ENCODE measurements around the gene NSF. TPM values are rescaled to one million over a fixed set of nuclear protein-coding genes. Genes with fewer than 3 reads are reported as not detected.

Gene NSF
- total RNA-seq, 2 experiments from 2014 or later = 35.3 to 42.5 TPM

DNA sequence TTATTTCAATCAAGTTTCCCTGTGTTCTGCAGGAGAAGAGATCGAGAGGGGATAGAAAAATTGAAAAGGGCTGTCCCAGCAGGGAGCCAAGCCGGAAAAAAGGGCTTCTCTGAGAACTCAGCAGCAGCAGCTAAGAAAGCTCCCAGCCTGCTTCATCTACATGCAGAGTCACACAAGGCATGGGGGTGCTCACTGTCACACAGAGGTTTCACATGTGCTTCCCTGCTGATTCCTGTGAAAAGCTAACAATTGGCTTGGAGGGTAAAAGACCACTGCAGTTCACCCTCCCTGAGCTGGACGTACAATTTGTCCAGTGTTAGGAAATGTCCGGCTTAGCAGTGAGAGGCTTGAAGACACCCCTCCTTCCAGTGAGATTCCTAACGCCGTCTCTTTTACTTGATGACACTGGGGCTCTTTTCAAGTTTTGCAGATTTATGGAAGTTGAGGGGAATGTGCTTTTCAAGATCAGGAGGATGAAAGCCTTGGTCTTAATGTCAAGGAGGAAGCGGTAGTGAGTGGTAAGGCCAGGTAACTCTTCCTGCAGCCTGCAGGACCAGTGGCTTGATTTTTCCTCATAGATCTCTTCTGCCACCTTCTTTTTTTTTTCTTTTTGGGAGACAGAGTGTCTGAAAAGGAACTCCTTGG lies 142.4 kb downstream of the NSF start:
- Histone ChIP-seq H3K4me3 (ENCODE audit: low read depth, low read length, poor library complexity, severe bottlenecking) (no peak overlapping the region), H3K36me3 (ENCODE audit: insufficient read depth, low read length) (peaks cover 33% of the 10 kb centered on the region), H4K20me1 (ENCODE audit: insufficient read depth, low read length) (no peaks in the 10 kb centered on the region), H3K9me2 (ENCODE audit: insufficient read depth, low read length) (no peaks in the 10 kb centered on the region), H3K9me3 (ENCODE audit: low read length) (no peaks in the 10 kb centered on the region), H3K27ac (ENCODE audit: low read depth, low read length, poor library complexity, severe bottlenecking) (no peak overlapping the region), H3K4me1 (ENCODE audit: insufficient read depth, low read length, poor library complexity, severe bottlenecking) (peaks cover 58% of the 10 kb centered on the region), H3K79me2 (ENCODE audit: insufficient read depth, low read depth, low read length) (no peaks in the 10 kb centered on the region), H2AFZ (ENCODE audit: low read length) (no peak overlapping the region), H3K4me2 (ENCODE audit: low read length) (no peak overlapping the region)
- TF ChIP-seq EZH2phosphoT487 (IDR thresholded peaks at IDR 0.05; ENCODE audit: borderline replicate concordance, low read depth, low read length) = no peak
- TF ChIP-seq, protein P1, sequence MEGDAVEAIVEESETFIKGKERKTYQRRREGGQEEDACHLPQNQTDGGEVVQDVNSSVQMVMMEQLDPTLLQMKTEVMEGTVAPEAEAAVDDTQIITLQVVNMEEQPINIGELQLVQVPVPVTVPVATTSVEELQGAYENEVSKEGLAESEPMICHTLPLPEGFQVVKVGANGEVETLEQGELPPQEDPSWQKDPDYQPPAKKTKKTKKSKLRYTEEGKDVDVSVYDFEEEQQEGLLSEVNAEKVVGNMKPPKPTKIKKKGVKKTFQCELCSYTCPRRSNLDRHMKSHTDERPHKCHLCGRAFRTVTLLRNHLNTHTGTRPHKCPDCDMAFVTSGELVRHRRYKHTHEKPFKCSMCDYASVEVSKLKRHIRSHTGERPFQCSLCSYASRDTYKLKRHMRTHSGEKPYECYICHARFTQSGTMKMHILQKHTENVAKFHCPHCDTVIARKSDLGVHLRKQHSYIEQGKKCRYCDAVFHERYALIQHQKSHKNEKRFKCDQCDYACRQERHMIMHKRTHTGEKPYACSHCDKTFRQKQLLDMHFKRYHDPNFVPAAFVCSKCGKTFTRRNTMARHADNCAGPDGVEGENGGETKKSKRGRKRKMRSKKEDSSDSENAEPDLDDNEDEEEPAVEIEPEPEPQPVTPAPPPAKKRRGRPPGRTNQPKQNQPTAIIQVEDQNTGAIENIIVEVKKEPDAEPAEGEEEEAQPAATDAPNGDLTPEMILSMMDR (conservative IDR thresholded peaks at IDR 0.05; ENCODE audit: low read length) = no peak
- ChIA-PET CTCF (ENCODE audit: unreplicated experiment) (no interaction called here), POLR2A (no interaction called here)
- no TSS peak for BruUV-seq (replicated peaks)
- peak; percentile 24 for DNase-seq (ENCODE audit: low spot score)
- intact Hi-C loops (cut with micrococcal nuclease; ENCODE audit: unreplicated experiment) = no loop called here

DNA sequence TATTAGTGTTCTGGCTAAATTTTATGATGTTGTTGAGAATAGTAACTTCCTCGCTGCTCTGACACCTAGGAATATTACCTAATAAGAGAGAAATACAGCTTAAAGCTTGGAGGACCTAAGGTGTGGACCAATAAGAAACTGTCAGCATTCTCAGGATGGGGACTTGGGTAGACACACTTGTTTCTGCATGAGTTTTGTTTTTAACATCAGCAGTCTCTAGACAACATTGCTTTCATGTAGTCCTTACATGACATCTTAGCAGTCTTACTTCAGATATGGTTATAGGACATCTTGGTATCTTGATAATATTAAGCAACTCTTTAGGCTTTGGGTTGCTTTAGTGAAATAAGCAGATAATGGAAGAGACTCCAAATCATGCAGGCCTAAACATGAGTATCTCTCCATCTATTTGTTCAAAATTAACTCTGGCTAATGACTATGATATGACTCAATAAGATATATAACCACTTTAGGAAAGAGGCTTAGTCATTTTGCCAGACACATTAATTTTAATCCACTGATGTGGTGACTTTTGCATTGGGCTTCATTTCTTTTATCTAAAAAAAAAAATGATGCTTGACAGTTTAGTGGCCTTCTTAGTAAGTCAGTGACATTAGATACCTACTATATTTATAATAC lies 143.5 kb downstream of the NSF start:
- Histone ChIP-seq H4K20me1 (ENCODE audit: insufficient read depth, low read length) (no peaks in the 10 kb centered on the region), H3K79me2 (ENCODE audit: insufficient read depth, low read depth, low read length) (no peaks in the 10 kb centered on the region), H2AFZ (ENCODE audit: low read length) (no peak overlapping the region), H3K4me2 (ENCODE audit: low read length) (no peak overlapping the region), H3K4me3 (ENCODE audit: low read depth, low read length, poor library complexity, severe bottlenecking) (no peak overlapping the region), H3K4me1 (ENCODE audit: insufficient read depth, low read length, poor library complexity, severe bottlenecking) (peaks cover 66% of the 10 kb centered on the region), H3K9me2 (ENCODE audit: insufficient read depth, low read length) (no peaks in the 10 kb centered on the region), H3K36me3 (ENCODE audit: insufficient read depth, low read length) (peaks cover 29% of the 10 kb centered on the region), H3K27ac (ENCODE audit: low read depth, low read length, poor library complexity, severe bottlenecking) (no peak overlapping the region), H3K9me3 (ENCODE audit: low read length) (no peaks in the 10 kb centered on the region)
- POLR2A ChIA-PET = no interaction called here
- no TSS peak for BruUV-seq (replicated peaks)
- no peak for DNase-seq (ENCODE audit: low spot score)
- no peak for TF ChIP-seq EZH2phosphoT487 (IDR thresholded peaks at IDR 0.05; ENCODE audit: borderline replicate concordance, low read depth, low read length)
- TF ChIP-seq, protein P1 (conservative IDR thresholded peaks at IDR 0.05; ENCODE audit: low read length) = no peak
- intact Hi-C loops (cut with micrococcal nuclease; ENCODE audit: unreplicated experiment) = no loop called here
- CTCF ChIA-PET (ENCODE audit: unreplicated experiment) = no interaction called here

DNA sequence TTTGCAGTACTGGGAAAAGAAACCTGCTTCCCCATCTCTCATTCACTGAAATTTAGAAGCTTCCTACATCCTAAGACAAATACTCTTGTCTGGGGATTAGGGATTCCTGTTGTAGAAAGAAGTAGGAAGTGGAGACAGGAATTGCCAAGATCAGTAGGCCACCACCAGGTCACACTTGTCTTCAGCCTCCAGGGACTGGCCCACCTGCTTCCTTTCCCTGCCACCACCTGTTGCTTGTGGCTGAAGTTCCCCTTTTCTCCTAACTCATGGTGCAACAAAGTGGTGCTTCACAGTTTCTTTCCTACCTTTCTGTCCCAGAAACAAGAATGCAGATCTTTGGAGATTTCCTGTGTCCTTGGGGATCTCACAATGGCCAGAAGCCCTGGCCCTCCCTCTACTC lies 145.6 kb downstream of the NSF start:
- Histone ChIP-seq H3K4me3 (ENCODE audit: low read depth, low read length, poor library complexity, severe bottlenecking) (peak overlapping the region; percentile 48), H3K4me2 (ENCODE audit: low read length) (peak overlapping the region; percentile 77), H3K9me3 (ENCODE audit: low read length) (no peaks in the 10 kb centered on the region), H4K20me1 (ENCODE audit: insufficient read depth, low read length) (no peaks in the 10 kb centered on the region), H2AFZ (ENCODE audit: low read length) (no peak overlapping the region), H3K9me2 (ENCODE audit: insufficient read depth, low read length) (no peaks in the 10 kb centered on the region), H3K4me1 (ENCODE audit: insufficient read depth, low read length, poor library complexity, severe bottlenecking) (peaks cover 66% of the 10 kb centered on the region), H3K36me3 (ENCODE audit: insufficient read depth, low read length) (peaks cover 18% of the 10 kb centered on the region), H3K27ac (ENCODE audit: low read depth, low read length, poor library complexity, severe bottlenecking) (peak overlapping the region; percentile 90), H3K79me2 (ENCODE audit: insufficient read depth, low read depth, low read length) (no peaks in the 10 kb centered on the region)
- peak; percentile 94 for DNase-seq (ENCODE audit: low spot score)
- intact Hi-C loops (cut with micrococcal nuclease; ENCODE audit: unreplicated experiment) = no loop called here
- POLR2A ChIA-PET = interaction anchor here (0.9 to 1.5 kb wide), 5 partner anchors 8 to 22 kb away, joined by 3 to 5 read pairs (median 4); no protein-coding TSS in a partner anchor
- CTCF ChIA-PET (ENCODE audit: unreplicated experiment) = interaction anchor here (0.7 kb wide), 1 partner anchor 14 kb away, joined by 3 read pairs; no protein-coding TSS in a partner anchor
- BruUV-seq (replicated peaks) = no TSS peak
- TF ChIP-seq EZH2phosphoT487 (IDR thresholded peaks at IDR 0.05; ENCODE audit: borderline replicate concordance, low read depth, low read length) = no peak
- TF ChIP-seq, protein P1 (conservative IDR thresholded peaks at IDR 0.05; ENCODE audit: low read length) = no peak
